ENCODE results near the gene PACRG. TPM values are rescaled to one million over a fixed set of nuclear protein-coding genes. Genes with fewer than 3 reads are reported as not detected.

Gene PACRG
- polyA plus RNA-seq, 4 donors = 10.9 to 21.0 (median 15.7) TPM

GRCh38 chr6:162862462-162862861, 134.7 kb downstream of the PACRG start:
- no peak for DNase-seq (ENCODE audit: low read depth in 4 of 4, low spot score in 3 of 4)

- DNase-seq (ENCODE audit: low read depth in 4 of 4, low spot score in 3 of 4) = no peak
Measured at GRCh38 chr6:162862941-162863340, 135.2 kb downstream of the PACRG start.

GRCh38 chr6:162863821-162864220, 136.0 kb downstream of the PACRG start:
- DNase-seq (ENCODE audit: low read depth in 4 of 4, low spot score in 3 of 4) = no peak

GRCh38 chr6:162864911-162865310, 137.1 kb downstream of the PACRG start:
- DNase-seq (ENCODE audit: low read depth in 4 of 4, low spot score in 3 of 4) = no peak

- peak in 1 of 4 donors; percentile 20 for DNase-seq (ENCODE audit: low read depth in 4 of 4, low spot score in 3 of 4)
Measured at GRCh38 chr6:162866656-162867055, 138.9 kb downstream of the PACRG start.

- no peak for DNase-seq (ENCODE audit: low read depth in 4 of 4, low spot score in 3 of 4)
Measured at GRCh38 chr6:162868397-162868796, 140.6 kb downstream of the PACRG start.

- DNase-seq (ENCODE audit: low read depth in 4 of 4, low spot score in 3 of 4) = no peak
Measured at GRCh38 chr6:162871966-162872365, 144.2 kb downstream of the PACRG start.

- no peak for DNase-seq (ENCODE audit: low read depth in 4 of 4, low spot score in 3 of 4)
Measured at GRCh38 chr6:162873537-162873936, 145.8 kb downstream of the PACRG start.

GRCh38 chr6:162875070-162875469, 147.3 kb downstream of the PACRG start:
- DNase-seq (ENCODE audit: low read depth in 4 of 4, low spot score in 3 of 4) = no peak

GRCh38 chr6:162882801-162883481, 155.2 kb downstream of the PACRG start:
- no peak for DNase-seq (ENCODE audit: low read depth in 4 of 4, low spot score in 3 of 4)

GRCh38 chr6:162887981-162888689, 160.4 kb downstream of the PACRG start:
- DNase-seq (ENCODE audit: low read depth in 4 of 4, low spot score in 3 of 4) = no peak

GRCh38 chr6:162889303-162889702, 161.5 kb downstream of the PACRG start:
- no peak for DNase-seq (ENCODE audit: low read depth in 4 of 4, low spot score in 3 of 4)

GRCh38 chr6:162898011-162898410, 170.2 kb downstream of the PACRG start:
- no peak for DNase-seq (ENCODE audit: low read depth in 4 of 4, low spot score in 3 of 4)

- DNase-seq (ENCODE audit: low read depth in 4 of 4, low spot score in 3 of 4) = no peak
Measured at GRCh38 chr6:162899148-162899547, 171.4 kb downstream of the PACRG start.

GRCh38 chr6:162900503-162900902, 172.7 kb downstream of the PACRG start:
- no peak for DNase-seq (ENCODE audit: low read depth in 4 of 4, low spot score in 3 of 4)

- DNase-seq (ENCODE audit: low read depth in 4 of 4, low spot score in 3 of 4) = no peak
Measured at GRCh38 chr6:162904069-162904663, 176.4 kb downstream of the PACRG start.

GRCh38 chr6:162906479-162906878, 178.7 kb downstream of the PACRG start:
- no peak for DNase-seq (ENCODE audit: low read depth in 4 of 4, low spot score in 3 of 4)

- DNase-seq (ENCODE audit: low read depth in 4 of 4, low spot score in 3 of 4) = no peak
Measured at GRCh38 chr6:162907876-162908481, 180.2 kb downstream of the PACRG start.

GRCh38 chr6:162913206-162913605, 185.4 kb downstream of the PACRG start:
- DNase-seq (ENCODE audit: low read depth in 4 of 4, low spot score in 3 of 4) = no peak

GRCh38 chr6:162917506-162917905, 189.7 kb downstream of the PACRG start:
- DNase-seq (ENCODE audit: low read depth in 4 of 4, low spot score in 3 of 4) = no peak

- no peak for DNase-seq (ENCODE audit: low read depth in 4 of 4, low spot score in 3 of 4)
Measured at GRCh38 chr6:162921062-162921461, 193.3 kb downstream of the PACRG start.
